Measurements from ENCODE around the gene MSANTD4.
"Not testable (repeated sequence)": the region's sequence is repeated elsewhere in the genome, so short reads cannot be mapped to it uniquely, and the experiment has no call there.

MSANTD4 gene

GRCh38 chr11:106012744-106013143, 9.3 kb downstream of the MSANTD4 start:
- DNase-seq: no peak

- no peak for DNase-seq
Measured at GRCh38 chr11:106011481-106011880, 10.6 kb downstream of the MSANTD4 start.

DNA sequence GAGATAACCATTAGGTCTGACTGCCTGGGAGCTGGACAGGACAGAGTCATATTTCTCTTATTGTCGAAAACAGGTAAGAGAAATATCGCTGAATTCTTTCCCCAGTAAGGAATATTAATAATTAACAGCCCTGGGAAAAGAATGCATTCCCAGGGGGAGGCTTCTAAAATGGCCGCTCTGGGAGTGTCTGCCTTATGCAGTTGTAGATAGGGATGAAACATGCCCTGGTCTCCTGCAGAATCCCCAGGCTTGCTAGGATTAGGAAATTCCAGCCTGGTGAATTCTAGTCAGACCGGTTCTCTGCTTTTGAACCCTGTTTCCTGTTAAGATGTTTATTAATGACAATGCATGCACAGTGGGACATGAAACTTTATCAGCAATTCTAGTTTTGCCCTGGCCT, 18.9 kb downstream of the MSANTD4 start:
- not testable (repeated sequence) for DNase-seq

GRCh38 chr11:106001304-106002012, 20.6 kb downstream of the MSANTD4 start:
- no peak for DNase-seq

- peak; percentile 78 for DNase-seq
Measured at GRCh38 chr11:105991888-105992287, 30.2 kb downstream of the MSANTD4 start.

DNA sequence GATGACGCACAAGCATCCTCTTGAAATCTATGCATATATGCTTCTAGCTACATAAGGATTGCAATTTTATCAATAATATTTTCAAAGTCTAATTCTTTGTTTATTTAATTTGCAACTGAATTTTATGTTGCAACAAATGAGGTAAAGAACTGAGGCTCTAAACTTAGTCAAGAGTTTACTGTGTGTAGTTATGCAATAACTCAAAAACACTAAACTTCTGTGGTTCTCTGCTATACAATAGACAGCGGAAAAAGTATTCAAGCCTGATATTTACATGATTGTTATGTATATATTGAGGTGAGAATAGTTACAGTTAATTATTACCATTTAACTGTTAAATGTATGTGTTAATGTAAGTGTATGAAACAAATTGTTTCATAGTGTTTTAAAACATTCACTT, 32.9 kb downstream of the MSANTD4 start:
- no peak for DNase-seq

- DNase-seq: no peak
Measured at GRCh38 chr11:105988197-105988596, 33.8 kb downstream of the MSANTD4 start.

DNA sequence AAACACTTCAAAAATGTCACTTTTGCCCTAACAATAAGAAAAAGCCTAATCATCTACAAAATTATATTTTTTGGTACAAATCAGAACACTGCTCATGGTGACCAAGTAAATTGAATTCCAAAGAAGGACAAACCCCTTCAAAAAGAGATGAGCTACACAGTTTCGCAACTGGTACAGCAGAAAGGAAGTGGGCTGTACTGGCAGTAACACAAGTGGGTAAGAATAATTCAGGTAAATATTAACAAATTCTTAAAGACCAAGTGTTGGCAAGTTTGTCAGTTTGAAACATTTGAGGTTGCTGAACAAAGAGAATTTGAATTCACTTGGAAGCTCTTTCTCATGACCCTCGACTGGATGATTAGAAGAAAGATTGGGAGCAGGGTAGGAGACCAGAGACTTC, 35.5 kb downstream of the MSANTD4 start:
- no peak for DNase-seq

DNA sequence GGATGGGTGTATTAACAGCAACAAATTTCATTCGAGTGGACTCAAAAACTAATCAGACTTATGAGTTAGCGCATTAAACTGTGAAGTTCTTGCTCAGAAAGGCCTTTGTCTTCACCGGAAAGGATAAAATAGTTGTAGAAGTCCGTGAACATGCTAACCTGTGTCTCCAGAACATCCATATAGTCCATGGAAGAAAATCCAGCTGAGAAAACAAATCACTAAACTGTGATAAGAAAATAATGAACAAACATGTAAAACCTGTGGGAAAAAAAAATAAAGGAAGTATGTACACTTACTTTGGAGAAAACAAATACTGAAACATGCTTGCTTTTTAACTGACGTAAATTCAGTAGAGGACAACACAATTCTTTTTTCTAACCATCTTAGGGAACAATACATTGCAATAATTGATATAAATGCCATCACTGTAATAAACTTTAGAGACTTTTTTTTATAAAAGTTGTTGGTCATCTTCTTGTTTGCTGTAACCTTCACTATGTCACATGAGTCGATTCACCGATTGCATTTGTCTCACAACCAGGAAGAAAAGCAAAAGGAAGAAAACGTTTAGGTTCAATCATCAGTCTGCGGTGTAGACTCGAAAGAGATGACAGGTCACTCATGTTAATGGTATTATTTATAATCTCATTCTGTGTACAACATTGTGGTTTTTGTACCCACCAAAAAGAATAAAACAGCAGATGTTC, 41.9 kb downstream of the MSANTD4 start:
- DNase-seq: no peak

- DNase-seq: no peak
Measured at GRCh38 chr11:105975128-105975527, 46.9 kb downstream of the MSANTD4 start.

DNA sequence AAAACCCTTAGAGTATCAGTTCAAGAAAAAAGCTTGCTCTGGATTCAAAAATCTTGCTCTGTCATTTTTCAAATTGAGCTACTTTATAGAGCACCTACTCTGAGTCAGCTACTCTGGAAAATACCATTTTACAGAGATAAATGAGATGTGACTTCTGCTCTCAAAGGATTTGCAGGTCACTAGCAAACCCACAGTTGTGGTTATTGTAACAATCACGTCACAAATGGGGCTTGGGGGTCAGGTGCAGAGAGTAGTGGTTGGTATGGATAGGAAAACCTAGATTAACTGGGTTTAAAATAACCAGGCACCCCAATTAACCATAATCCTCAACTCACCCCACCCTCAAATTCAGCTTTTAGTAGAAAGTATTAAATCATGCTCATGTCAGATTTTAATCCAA, 52.3 kb downstream of the MSANTD4 start:
- DNase-seq: no peak

GRCh38 chr11:105968021-105968697, 53.9 kb downstream of the MSANTD4 start:
- no peak for DNase-seq

DNA sequence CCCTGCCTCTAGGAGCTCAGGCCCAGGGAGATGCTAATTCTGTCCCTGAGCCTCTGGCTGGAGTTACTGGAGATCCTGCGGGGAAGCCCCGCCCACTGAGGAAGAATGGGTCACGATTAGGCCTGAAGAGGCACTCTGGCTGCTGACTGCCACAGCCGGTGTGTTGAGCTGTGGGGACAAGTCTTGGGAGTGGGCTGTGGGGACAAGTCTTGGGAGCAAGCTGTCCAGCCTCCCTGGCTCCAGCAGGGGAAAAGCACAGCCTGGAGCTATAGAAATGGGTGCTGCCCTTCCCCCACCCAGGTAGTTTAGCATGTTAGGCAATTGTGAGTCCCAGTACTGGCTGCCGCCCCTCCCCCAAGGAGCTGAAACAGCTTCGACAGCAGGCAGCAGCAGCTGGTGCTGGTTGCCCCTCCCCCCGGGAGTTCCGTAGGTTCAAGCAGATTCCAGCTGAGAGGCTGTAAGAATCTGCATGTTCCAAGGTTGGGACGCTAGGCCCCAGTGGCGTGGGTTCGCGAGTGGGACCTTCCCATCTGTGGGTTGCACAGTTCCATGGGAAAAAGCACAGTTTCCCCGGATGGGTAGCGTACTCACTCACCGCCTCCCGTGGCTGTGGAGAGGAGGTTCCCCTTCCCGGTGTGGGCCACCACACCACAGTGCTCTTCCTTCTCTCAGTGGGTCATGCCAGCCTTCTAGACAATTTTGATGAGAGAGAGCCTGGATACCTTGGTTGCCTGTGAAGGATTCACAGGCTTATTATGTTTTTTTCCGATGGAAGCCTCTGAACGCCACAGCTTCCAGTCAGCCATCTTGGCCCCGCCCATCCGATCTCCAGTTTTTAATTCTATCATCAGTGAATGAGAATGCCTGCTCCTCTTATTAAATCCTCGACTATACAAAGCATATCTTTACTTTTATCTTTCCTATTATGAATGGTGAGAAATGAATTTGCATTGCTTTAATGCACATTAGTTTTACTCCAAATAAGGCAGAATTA, 61.5 kb downstream of the MSANTD4 start:
- DNase-seq: no peak

All from hematopoietic multipotent progenitor cell treated with erythropoietin and hydrocortisone succinate and interleukin-3 and kit ligand, for 4 days (in vitro differentiated cells).